Measurements from ENCODE around the gene DLEC1.
A peak's percentile ranks its signal among the peaks of the same experiment; 100 is the strongest.
"Not testable (repeated sequence)": the region's sequence is repeated elsewhere in the genome, so short reads cannot be mapped to it uniquely, and the experiment has no call there.

DLEC1 gene

DNA sequence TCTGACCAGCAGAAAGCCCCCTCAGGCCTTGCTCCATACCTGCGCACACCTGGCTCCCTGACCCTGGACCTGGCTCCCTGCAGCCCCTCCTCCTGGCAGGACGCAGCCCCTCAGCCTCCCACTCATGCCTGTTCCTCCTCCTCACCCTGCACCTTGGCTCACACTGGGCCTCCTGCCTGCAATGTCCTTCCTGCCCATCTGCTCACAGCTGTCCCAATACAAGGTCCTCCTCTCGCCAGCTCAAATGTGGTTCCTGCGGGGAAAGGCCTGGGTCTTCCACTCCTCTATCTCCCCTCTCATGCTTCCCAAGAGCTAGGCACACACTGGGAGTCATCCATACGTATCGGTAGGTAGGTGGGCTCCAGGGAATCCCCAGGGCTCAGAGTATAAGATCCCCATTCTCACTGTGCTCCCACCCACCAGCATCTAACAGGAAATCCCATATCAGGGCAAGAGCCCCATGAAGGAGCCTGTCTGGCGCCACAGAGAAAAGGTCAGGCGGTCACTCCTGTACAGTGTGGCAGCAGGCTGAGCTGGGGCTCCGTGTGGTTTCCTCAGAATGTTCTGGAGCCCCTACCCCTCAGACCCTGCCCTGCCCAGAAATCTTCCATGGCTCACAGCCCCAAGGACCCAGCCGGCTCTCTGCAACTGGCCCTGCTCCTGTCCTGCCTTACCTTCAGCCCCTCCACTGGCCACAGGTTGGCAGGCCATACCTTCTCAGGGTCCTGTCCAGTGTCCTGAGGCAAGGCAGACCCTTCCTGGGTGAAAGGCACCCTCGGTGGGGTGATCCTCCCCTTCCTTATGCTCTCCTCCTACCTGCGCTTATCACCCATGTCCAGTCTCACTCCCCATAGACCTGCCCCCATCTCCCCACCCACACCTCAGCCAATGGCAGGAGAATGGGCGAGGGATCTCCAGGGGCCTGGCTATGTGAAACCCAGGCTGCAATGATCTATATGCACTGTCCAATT lies 20.4 kb upstream of the DLEC1 start:
- no peak for DNase-seq (ENCODE audit: low spot score)

DNA sequence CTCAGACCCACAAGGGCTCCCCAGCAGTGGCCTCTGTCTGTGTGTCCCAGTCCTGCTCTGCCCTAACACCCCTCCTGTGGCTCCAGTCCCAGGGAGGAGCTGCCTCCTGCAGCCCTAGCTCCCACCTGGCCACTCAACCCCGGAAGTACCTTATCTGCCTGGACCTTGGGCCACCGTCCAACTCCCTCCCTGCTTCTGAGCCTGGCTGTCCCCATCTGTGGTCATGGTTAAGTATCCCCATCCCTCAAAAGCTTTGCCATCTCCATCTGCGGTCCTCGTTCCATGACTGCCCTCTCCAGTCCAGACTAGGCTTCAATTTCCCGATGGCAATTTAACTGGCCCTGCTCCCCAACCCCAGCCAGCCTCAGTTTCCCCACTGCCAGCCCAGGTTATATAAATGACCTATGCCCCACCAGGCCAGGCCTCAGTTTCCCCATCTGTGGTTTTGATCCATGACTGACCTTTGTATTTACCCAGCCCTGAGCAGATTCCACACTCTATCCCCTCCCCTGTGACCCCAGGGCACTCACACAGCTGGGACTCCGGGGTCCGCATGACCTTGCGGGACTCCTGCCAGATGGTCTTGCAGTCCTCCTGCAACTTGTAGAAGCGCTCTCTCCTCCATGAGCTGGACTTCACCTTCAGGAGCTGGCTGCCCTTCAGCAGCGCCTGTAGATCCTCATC lies 19.2 kb upstream of the DLEC1 start:
- no peak for DNase-seq (ENCODE audit: low spot score)

DNA sequence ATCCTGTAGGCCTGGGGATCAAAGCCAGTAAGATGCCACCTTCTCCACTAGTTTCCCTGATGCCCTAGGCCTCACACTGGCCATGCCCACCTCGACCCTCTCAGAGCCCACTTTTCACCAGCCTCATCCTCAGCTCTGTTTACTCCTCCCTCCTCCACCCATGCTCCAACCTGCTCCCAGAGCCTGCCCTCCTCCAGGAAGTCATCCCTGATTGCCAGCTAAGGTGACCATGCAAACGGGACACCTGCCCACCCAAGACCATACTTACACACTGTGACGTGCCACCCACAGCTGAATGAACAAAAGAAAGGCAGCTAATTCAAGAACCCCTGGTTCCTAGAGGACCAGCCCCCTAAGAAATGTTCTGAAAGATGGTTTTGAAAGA lies 18.7 kb upstream of the DLEC1 start:
- DNase-seq (ENCODE audit: low spot score), result no peak

DNA sequence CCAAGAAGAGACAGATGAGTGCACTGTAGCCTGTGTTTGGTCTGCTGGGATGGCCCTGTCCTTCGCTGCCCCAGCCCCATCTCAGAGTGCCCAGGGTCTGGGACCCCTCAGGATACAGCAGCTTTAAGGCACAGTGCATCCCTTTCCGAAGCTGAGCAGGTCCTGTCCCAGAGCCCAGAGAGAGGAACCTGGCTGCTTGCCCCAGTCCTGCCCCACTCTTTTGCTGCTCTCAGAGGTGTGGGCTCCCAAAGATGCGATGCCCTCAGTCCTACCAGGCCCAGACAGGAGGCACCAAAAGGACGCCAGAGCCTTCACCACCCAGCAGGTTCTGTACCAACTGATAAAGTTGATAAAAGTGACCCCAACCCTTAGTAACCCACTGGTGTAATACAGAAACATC lies 17.8 kb upstream of the DLEC1 start:
- DNase-seq (ENCODE audit: low spot score), result no peak

DNA sequence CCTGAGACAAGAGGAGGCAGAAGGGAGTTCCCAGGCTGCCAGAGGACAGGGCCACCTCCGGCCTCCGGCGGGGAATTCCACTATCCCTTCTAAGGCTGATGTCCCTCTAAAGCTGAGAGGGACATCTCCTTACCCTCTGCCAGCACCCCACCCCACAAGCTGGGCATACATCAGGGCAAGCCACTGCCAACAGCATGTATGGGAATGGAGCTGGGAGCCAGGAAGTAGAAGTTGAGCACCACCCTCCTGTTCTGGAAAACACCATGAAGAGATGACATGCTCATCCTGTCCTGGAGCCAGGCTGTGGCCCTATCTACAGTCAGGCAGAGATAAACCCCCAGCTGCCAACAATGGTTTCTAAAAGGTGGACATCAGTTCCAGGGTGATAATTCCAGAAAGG lies 16.7 kb upstream of the DLEC1 start:
- no peak for DNase-seq (ENCODE audit: low spot score)

DNA sequence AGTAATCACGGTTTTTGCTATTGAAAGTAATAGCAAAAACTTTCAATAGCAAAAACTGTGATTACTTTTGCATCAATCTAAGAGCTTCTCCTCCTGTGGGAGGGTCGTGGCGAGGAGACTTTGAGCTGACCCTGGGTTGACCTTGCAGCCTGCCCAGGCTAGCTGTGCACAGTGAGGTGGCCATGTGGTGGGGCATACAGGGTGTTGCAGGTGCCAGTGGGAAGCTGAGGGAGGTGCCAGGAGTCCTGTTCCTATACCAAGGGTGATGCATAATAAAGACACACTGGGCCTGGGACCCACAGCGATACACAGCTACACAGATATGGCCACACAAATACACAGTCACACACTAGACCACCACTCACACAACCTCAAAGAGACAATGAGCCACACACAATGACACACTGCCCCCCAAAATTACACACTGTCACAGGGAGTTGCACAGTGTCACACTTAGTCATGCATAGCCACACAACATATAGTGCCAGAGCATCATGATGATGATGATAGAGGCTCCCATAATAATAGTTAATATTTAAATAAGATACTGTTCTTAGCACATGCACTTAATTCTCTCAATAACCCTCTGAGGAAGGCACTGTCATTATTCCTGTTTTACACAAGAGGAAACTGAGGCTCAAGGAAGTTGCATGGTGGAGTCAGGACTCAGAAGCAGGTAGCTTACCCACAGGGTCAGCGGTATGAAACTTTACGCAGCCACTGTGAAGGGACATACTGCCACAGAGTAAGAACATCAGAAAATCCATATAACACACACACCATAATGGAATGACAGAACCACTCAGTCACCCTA lies 15.9 kb upstream of the DLEC1 start:
- peak; percentile 44 for DNase-seq (ENCODE audit: low spot score)

DNA sequence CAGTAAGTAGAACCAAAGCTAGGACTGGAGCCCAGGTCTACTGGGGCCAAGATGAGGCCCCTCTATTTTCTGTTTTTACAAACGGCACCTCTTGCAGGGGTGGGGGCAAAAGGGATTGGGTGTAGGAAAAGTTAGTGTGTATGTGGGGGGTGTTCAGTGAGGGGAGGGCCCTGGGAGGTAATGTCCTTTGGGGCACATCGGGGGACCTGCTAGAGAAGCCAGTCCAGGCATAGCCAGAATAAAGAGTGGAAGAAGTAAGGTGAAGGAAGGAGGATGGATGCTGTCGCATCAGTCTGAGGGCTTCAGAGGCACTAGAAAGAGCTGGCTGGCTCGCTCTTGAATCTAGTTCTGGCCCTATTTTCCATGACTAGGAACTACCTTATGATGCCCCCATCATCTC lies 12.2 kb upstream of the DLEC1 start:
- DNase-seq (ENCODE audit: low spot score), result no peak

DNA sequence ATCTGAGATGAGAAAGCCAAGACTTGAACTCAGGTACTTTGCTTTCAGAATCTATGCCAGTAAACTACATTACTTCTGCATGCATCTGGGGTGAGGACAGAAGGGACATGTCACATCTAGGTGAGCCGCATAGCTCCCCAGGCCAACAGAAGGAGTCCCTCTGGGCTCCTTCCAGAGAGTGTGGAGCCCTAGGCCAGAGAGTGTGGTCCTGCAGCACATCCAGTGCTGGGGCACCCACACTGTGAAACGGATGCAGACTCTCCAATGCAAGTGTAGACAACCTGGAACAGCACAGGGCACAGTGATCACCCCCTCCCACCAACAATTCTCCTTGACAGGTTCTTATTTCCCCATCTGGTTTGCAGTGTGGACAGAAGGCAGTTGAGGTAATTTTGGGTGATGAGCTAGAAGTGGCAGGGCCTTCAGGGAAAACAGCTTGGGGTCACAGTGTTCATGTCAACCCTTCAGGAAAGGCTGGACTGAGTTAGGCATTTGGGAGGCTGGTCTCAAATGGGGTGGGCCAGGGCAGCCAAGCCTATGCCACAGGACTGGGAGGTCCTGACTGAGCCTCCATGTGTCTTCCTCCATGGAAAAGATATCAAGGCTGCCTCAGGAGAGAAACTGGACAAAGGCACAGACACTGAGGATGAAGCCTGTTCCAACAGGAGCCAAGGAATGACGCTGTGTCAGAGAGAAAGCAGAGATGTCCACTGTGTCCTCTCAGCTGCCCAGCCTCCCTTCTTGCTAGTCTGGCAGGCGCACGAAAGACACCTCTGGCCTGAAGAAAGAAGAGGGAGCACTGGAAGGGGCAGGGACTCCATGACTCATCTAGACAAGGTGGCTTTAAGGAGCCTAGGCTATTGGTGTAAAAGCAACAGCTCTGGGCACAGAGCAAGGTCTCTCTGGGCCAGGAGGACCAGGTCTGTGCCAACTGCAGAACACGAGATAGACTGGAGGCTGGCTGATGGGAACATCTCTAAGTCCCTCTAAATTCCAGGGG lies 11.2 kb upstream of the DLEC1 start:
- no peak for DNase-seq (ENCODE audit: low spot score)

DNA sequence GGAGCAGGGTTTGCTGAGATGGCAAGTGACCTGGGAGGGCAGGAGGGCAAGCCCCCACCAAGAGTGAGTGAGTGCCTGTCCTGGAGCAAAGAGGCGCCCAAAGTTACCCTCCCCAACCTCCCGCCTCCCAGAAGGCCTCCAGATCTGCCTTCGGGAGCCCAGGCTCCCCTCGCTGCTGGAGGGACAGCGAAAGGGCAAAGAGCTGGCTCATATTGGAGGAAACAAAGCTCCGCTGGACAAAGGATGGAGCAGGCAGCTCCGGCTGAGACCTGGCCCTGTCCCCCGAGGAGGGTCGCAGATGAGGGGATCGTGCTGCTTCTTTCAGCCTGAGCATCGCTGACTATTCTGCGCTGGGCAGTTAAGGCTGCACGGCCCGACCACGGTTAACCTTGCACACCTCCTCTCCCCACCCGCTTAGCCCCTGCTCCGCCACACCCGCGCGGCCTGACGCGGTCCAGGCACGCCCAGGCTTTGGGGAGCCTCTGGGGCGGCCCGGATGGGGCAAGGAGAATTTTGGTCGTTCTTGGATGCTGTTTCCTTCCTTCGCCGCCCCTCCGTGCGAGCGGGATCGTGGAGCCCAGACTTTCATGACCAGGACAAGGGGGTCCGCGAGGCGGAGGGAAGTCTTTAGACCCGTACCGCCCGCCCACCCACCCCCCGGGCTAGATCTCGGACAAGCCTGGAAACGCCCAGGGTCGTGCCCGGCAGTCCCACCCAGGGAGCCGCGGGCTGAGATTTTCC lies 10.2 kb upstream of the DLEC1 start:
- no peak for DNase-seq (ENCODE audit: low spot score)

DNA sequence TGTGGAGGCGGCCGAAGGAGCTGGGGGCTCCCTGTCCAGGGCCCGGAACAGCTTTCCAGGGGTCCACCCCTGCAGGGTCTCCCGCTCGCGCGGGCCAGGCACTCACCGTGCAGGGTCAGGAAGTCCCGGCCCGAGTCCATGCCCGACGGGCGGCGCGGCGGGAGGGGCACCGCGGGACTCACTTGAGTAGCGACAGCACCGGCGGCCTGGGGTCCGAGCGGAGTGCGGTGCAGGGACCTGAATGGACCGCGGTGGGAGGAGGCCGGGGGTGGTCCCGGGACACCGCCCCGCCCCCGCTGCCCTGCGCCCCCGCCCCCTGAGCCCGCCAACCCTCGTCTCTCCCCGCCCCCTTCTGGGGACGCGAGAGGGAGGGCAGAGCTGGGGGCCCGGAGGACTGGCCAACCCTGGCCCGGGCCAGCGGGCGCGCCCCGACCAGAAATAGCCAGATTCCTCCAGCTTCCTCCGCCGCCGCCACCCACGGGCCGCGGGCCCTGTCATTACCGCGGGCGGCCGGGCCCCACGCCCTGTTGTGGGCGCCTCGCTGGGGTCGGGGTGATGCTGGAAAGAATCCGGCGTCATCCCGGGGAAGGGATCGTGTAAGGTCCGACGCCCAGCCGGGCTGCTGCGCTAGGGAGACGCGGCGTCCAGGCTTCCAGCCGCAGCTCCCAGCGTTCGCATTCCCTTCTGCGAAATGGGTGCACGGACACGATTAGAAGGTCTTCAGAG lies 9.4 kb upstream of the DLEC1 start, which contains the start of gene PLCD1:
PLCD1 (minus strand) TSS at position 243 of the 726 bp plus-strand sequence; CDS start at position 140, 103 bp downstream.
- peak; percentile 62 for DNase-seq (ENCODE audit: low spot score)

DNA sequence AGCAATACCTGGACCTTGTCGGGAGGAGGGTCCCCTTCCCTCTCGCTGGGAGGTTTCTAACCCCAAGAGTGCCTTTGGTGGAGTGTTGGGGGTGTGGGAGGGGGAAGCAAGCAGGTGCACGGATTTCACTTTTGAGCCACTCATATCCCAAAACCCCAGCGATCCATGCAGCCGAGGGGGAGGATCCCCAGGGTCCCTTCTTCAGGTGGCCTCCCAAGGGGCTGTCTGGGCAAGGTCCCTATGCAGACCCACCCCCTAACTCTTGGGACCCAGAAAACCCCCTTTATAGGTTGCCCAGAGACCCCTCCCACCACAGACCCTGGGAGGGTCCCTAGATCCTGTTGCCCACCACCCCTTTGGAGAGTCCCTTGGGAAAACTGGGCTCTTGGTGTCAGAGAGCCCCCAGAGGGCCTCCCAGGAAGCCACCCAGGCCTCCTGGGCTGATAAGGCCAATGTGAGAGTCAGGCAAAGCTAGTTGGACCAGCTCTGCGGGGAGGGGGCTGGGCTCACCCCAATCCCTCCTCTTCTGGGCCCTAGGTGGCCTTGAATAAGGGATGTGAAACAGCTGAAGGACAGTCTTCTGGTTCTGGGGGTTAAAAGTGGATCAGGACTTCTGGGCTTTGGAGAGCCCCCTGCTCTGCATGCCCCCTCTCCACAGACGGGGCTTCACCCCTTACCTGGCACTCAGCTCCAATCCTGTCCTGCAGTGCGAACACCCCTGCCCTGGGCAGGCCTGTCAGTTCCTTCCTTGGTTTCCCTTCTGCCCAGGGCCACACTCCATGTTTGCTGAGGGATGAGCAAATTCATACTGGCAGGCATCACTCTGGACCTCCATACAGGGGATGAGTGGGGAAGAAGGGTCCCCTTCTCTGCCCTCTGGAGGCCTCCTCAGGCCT lies 8.6 kb upstream of the DLEC1 start:
- no peak for DNase-seq (ENCODE audit: low spot score)

DNA sequence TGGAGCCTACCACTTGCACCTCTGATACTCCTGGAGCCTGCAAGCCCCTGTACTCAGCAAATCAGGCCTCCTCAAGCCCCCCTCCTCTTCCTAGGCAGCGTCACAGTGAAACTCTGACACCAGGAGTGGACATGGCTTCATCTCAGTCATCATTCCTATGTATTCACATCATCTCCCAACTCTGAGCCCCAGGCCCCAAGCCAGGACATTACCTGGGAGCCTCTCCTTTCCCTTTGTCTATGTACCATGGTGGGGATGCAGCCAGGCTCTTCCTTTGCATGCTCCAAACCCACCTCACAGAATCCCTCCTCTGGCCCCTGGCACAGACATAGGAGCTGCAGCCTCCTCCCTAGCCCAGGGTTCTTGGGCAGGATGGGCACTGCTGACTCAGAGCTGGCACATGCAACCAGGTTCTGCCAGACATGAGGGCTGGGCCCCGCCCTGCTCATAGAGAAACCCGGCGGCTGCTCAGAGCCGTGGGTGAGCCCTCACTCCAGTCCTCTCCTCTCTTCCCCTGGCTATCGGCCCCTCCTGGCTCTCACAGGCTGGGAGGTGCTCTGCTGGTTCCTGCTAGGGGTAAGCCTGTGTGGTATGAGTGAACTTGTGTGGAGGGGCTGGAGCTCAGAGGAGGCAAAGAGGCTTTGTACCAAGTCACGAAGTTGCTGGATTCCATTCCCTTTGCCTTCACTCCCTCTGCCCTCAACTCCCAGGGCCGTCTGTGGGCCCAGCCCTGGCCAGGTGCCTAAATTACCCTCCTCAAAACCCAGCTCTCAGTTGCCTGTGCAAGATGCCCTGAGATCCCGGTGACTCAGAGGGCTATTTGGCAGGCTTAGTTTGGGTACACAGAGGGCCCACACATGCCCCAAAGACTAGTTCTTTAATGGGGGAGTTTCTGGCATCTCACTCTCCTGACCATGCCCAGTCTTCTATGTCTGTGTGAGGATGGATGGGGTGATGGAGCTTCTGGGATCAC lies 7.7 kb upstream of the DLEC1 start:
- DNase-seq (ENCODE audit: low spot score), result peak; percentile 84

DNA sequence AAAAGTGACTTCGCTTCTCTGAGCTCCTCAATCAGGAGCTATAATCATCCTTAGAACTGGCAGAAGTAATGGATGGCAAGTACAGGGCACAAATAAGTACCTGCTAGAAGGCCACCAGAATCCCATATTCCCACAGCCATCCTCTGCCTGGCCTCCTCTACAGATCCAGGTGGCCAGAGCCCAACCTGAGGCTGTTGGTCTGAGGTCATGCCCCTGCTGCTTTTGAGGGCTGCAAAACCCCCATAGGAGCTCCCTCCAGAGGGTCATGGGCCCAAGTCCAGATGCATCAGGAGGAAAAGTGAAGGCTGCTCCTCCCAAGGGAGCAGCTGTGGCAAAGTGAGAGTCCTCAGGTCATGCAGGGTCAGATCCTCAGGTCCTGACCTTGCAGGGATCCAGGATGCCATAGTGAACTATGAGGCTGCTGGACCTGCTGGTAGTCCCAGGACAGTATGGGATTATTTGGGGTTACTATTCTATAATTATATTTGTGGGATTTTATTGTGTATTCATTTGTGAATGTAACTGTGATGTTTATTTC lies 6.6 kb upstream of the DLEC1 start:
- DNase-seq (ENCODE audit: low spot score), result no peak

DNA sequence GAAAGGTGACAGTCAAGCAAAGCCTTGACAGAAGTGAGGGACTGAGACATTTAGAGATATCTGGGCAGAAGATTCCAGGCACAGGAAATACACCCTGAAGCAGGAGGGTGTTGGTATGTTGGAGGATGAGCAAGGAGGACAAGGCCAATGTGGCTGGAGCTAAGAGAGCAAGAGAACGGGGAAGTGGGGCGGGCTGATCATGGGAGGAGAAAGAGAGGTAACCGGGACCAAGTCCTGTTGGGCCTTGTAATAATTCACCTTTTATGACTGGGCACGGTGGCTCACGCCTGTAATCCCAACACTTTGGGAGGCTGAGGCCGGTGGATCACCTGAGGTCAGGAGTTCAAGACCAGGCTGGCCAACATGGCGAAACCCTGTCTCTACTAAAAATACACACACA lies 5.4 kb upstream of the DLEC1 start:
- DNase-seq (ENCODE audit: low spot score), result not testable (repeated sequence)

DNA sequence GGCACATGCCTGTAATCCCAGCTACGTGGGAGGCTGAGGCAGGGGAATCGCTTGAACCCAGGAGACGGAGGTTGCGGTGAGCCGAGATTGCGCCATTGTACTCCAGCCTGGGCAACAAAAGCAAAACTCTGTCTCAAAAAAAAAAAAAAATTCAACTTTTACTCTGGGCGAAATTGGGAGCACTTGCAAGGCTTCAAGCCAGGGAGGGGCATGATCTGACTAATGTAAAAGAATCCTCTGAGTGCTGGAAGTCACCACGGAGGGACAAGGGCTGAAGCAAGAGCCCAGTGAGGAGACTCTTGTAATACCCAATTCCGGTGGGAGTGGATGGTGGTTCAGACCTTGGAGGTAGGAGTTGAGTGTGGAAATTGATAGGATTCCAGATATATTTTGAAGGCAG lies 4.7 kb upstream of the DLEC1 start:
- DNase-seq (ENCODE audit: low spot score), result not testable (repeated sequence)

DNA sequence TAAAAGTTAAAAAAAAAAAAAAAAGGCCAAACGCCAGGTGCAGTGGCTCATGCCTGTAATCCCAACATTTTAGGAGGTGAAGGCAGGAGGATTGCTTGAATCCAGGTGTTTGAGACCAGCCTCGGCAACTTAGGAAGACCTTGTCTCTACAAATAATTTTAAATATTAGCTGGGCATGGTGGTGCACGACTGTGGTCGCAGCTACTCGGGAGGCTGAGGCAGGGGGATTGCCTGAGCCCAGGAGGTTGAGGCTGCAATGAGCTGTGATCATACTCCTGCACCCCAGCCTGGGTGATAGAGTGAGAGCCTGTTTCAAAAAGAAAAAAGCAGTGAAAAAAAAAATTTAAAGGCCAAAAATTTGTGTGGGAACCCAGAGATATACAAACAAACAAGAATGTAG lies 2.7 kb upstream of the DLEC1 start:
- DNase-seq (ENCODE audit: low spot score), result no peak

DNA sequence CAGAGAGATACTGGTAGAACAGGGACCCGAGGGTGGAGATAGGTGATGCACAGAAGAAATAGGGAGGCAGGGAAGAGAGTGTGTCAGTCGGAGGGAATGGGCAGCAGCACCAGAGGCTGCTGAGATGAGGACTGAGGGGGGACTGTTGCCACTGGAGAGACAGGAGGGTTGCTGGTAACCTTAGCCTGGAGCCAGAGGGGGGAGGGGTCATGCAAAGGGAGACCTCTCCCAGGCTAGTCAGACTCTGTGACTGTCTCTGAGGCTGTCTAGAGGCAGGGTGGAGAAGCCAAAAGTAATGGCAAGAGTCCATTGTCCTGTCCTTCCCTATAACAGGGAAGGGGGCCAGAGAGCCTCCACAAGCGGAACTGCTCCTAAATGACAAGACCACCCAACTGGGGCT lies 2.1 kb upstream of the DLEC1 start:
- DNase-seq (ENCODE audit: low spot score), result no peak
